GM12872 (cell line): Measurements from ENCODE around the gene PREPL.

ENCODE experiments used
- CTCF ChIP-seq: IDR thresholded peaks from 3 replicates; pipeline ENCODE4 v1.5.1; 2011; ENCODE audit warnings: low read depth, mild to moderate bottlenecking, low read length, moderate library complexity; ENCODE audit not compliant: insufficient read depth

PREPL gene

GRCh38 chr2:44347526-44347925, 13.8 kb downstream of the PREPL start:
- TF ChIP-seq CTCF, result no peak

GRCh38 chr2:44342854-44343253, 18.4 kb downstream of the PREPL start:
- no peak for TF ChIP-seq CTCF

GRCh38 chr2:44335806-44336538, 25.3 kb downstream of the PREPL start:
- no peak for TF ChIP-seq CTCF

- no peak for TF ChIP-seq CTCF
Measured at GRCh38 chr2:44333994-44334393, 27.3 kb downstream of the PREPL start.

GRCh38 chr2:44330801-44331200, 30.5 kb downstream of the PREPL start:
- no peak for TF ChIP-seq CTCF

GRCh38 chr2:44329343-44329742, 32.0 kb downstream of the PREPL start:
- TF ChIP-seq CTCF, result no peak

- TF ChIP-seq CTCF, result no peak
Measured at GRCh38 chr2:44328750-44329149, 32.5 kb downstream of the PREPL start.
